OCI-LY3 (cell line): ENCODE results near the gene HMX3.

ENCODE experiments used
- H2AFZ ChIP-seq: fragments of 200-600, 300-600 bp; shearing (Covaris generic); 2 replicates; pipeline ENCODE4 v1.6.0; 2014; ENCODE audit warnings: antibody characterized with exemption, low read depth, low read length
- H3K27ac ChIP-seq: fragments of 200-600, 300-600 bp; sonication (generic); 2 replicates; pipeline ENCODE4 v1.5.1; 2014; ENCODE audit warnings: mild to moderate bottlenecking, low read length, moderate library complexity, mixed read lengths
- H3K27me3 ChIP-seq: fragments of 200-600, 300-600 bp; sonication (generic); 2 replicates; pipeline ENCODE4 v1.6.1; 2014; ENCODE audit warnings: low read depth, low read length, mixed read lengths
- H3K36me3 ChIP-seq: fragments of 200-600, 300-600 bp; sonication (generic); replicated peaks from 2 replicates; pipeline ENCODE3; 2014; ENCODE audit warnings: low read depth, low read length, mixed read lengths
- H3K4me1 ChIP-seq: fragments of 300-600, 200-600 bp; sonication (generic); 2 replicates; pipeline ENCODE4 v1.6.1; 2014; ENCODE audit warnings: low read length, mixed read lengths
- H3K4me2 ChIP-seq: fragments of 200-600, 300-600 bp; sonication (generic); 2 replicates; pipeline ENCODE4 v1.6.1; 2014; ENCODE audit warnings: low read length, mixed read lengths
- H3K4me3 ChIP-seq: fragments of 300-600, 200-600 bp; sonication (generic); 2 replicates; pipeline ENCODE4 v1.5.1; 2014; ENCODE audit warnings: antibody characterized with exemption, mild to moderate bottlenecking, low read length, moderate library complexity
- H3K79me2 ChIP-seq: fragments of 300-600, 200-600 bp; shearing (Covaris generic); 2 replicates; pipeline ENCODE4 v1.6.1; 2014; ENCODE audit warnings: mild to moderate bottlenecking, low read length, mixed read lengths
- H3K9ac ChIP-seq: fragments of 300-600, 200-600 bp; shearing (Covaris generic); 2 replicates; pipeline ENCODE4 v1.6.0; 2014; ENCODE audit warnings: mild to moderate bottlenecking, low read length, moderate library complexity
- H3K9me3 ChIP-seq: fragments of 200-600, 300-600 bp; shearing (Covaris generic); 2 replicates; pipeline ENCODE4 v1.6.1; 2014; ENCODE audit warnings: low read length, mixed read lengths; ENCODE audit not compliant: insufficient read depth
- H4K20me1 ChIP-seq: fragments of 200-600, 300-600 bp; sonication (generic); 2 replicates; pipeline ENCODE4 v1.6.1; 2016; ENCODE audit warnings: low read length, mixed read lengths; ENCODE audit not compliant: insufficient read depth
- EZH2phosphoT487 ChIP-seq: fragments of 200-600 bp; shearing (Covaris generic); IDR thresholded peaks from 2 replicates; pipeline ENCODE4 v1.6.1; 2018; ENCODE audit warnings: antibody characterized with exemption, mixed run types, low read depth
- TF ChIP-seq, protein P1 (sequence below): fragments of 200-600, 300-600 bp; sonication (generic); IDR thresholded peaks from 2 replicates; pipeline ENCODE4 v1.5.1; 2014; ENCODE audit warnings: antibody characterized with exemption, low read length, low read depth

HMX3 gene

DNA sequence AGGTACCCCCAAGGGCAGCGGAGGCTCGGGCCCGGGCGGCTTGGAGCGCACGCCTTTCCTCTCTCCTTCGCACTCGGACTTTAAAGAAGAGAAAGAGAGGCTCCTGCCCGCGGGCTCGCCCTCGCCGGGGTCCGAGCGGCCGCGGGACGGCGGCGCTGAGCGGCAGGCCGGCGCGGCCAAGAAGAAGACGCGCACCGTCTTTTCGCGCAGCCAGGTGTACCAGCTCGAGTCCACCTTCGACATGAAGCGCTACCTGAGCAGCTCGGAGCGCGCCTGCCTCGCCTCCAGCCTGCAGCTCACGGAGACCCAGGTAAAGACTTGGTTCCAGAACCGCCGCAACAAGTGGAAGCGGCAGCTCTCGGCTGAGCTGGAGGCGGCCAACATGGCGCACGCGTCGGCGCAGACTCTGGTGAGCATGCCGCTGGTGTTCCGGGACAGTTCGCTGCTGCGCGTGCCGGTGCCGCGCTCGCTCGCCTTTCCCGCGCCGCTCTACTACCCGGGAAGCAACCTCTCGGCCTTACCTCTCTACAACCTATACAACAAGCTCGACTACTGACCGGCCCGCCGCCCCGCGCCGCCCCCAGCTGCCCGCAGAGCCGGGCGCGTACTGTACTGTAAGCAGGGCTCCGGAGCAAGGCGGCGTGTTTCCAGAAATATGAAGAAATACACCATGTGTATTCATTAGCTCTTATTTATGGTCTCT lies 13.9 kb downstream of the HMX3 start:
- no peaks in the 10 kb centered on the region for H3K27me3 ChIP-seq
- H3K4me3 ChIP-seq: no peak overlapping the region
- peaks cover 6% of the 10 kb centered on the region for H3K4me1 ChIP-seq
- no peaks in the 10 kb centered on the region for H4K20me1 ChIP-seq
- no peaks in the 10 kb centered on the region for H3K9me3 ChIP-seq
- no peak overlapping the region for H3K27ac ChIP-seq
- TF ChIP-seq, protein P1, sequence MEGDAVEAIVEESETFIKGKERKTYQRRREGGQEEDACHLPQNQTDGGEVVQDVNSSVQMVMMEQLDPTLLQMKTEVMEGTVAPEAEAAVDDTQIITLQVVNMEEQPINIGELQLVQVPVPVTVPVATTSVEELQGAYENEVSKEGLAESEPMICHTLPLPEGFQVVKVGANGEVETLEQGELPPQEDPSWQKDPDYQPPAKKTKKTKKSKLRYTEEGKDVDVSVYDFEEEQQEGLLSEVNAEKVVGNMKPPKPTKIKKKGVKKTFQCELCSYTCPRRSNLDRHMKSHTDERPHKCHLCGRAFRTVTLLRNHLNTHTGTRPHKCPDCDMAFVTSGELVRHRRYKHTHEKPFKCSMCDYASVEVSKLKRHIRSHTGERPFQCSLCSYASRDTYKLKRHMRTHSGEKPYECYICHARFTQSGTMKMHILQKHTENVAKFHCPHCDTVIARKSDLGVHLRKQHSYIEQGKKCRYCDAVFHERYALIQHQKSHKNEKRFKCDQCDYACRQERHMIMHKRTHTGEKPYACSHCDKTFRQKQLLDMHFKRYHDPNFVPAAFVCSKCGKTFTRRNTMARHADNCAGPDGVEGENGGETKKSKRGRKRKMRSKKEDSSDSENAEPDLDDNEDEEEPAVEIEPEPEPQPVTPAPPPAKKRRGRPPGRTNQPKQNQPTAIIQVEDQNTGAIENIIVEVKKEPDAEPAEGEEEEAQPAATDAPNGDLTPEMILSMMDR: no peak
- no peak for TF ChIP-seq EZH2phosphoT487
- peaks cover under 1% of the 10 kb centered on the region for H3K36me3 ChIP-seq
- H3K4me2 ChIP-seq: no peak overlapping the region
- H2AFZ ChIP-seq: no peak overlapping the region
- peaks cover 6% of the 10 kb centered on the region for H3K79me2 ChIP-seq
- H3K9ac ChIP-seq: no peak overlapping the region

DNA sequence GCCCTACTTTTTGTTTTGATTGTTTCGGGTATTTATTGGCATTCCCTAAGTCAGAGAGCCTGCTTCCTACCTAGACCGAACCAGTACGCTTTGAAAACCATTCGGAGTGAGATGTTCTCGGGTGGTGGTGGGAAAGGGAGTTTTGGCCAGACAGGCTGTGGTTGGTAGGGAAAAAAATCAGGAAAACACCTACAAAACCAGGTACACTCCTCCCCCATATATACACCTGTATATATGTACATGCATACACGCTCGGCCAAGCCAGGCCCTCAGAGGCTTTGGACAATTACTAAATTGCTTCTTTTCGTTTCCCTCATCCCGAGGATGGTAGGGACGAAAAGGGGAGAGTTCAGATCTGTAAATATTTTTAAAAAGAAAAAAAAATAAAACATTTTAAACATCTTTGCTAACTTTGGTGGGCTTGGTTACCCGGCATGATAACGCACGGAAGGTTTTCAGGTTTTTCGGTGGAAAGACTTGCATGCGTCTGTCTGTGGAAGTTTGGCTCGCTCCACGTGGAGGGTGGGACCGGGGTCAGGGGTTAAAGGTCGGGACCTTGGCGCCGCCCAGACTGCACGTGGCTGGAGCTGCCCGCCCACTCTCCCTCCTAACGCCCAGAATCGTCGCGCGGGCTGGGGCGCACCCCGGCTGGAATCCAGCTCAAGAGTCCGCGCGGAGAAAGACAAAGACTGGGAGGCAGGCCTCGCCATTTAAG lies 14.7 kb downstream of the HMX3 start:
- peaks cover 13% of the 10 kb centered on the region for H3K79me2 ChIP-seq
- H3K4me1 ChIP-seq: peaks cover 6% of the 10 kb centered on the region
- peaks cover 6% of the 10 kb centered on the region; the same call in 1 of the 2 replicates for H4K20me1 ChIP-seq
- H3K4me3 ChIP-seq: no peak overlapping the region
- no peak overlapping the region for H3K4me2 ChIP-seq
- no peak overlapping the region for H3K9ac ChIP-seq
- no peak overlapping the region for H2AFZ ChIP-seq
- TF ChIP-seq, protein P1: no peak
- no peak for TF ChIP-seq EZH2phosphoT487
- H3K27ac ChIP-seq: no peak overlapping the region
- no peaks in the 10 kb centered on the region for H3K27me3 ChIP-seq
- no peaks in the 10 kb centered on the region for H3K9me3 ChIP-seq
- H3K36me3 ChIP-seq: peaks cover 7% of the 10 kb centered on the region

DNA sequence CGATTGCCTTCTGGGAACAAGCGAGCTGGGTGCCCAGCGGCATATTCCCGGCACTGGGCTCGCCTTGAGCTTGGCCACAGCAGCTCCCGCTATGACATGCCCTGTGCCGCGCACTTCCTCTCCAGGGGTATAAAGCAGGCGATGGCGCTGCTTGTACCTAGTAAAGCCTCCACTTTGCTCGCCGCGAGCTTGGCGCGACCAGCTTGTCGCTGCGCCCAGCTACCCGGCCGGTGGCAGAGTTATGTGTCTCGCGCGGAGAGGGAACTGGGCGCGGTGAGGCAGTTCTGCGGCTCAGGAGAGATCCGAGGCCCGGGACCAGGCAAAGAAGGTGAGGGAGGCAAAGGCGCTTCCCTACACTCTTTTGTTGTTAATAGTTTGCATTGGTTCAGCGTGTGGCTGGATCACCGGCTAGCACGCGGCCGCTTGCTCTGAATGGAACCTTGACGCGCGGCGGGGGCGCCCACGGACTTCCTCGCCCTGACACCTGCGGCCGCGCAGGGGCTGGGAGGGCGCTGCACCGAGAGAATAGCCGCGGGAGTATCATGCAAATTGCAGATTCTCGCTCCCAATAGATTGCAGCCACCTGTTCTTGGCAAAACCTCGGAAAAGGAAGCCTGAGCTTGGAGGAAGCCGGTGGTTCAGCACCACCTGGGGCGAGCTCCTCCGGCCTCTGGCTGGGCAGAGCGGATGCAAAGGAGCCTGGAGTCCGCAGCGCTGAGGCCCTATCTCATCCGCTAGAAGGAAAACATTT lies 15.4 kb downstream of the HMX3 start:
- no peak overlapping the region for H3K4me3 ChIP-seq
- peaks cover 15% of the 10 kb centered on the region for H3K36me3 ChIP-seq
- H3K27me3 ChIP-seq: no peaks in the 10 kb centered on the region
- no peak overlapping the region for H3K27ac ChIP-seq
- no peak overlapping the region for H2AFZ ChIP-seq
- no peak overlapping the region for H3K9ac ChIP-seq
- H3K79me2 ChIP-seq: peaks cover 20% of the 10 kb centered on the region
- H3K4me1 ChIP-seq: peaks cover 14% of the 10 kb centered on the region
- no peak overlapping the region for H3K4me2 ChIP-seq
- no peaks in the 10 kb centered on the region for H3K9me3 ChIP-seq
- TF ChIP-seq EZH2phosphoT487: no peak
- TF ChIP-seq, protein P1: no peak
- H4K20me1 ChIP-seq: peaks cover 13% of the 10 kb centered on the region

DNA sequence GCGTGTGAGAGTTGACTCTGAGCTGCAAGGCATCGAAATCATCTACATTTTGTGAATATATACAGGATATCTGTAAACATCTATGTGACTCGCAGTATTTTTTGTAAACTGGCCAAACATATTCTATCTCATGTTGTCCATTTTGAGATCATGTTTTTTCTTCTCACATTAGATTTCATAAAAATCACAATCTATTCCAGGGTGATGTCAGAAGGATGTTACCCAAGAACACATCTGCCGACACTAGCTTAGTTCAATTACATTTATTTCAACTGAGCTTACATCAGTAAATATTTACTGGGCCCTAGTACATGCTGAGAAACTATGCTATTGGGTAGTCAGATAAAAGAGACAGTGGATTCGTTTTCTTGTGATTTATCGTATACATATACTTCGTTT lies 16.0 kb downstream of the HMX3 start:
- peaks cover 19% of the 10 kb centered on the region for H3K36me3 ChIP-seq
- no peaks in the 10 kb centered on the region for H3K9me3 ChIP-seq
- H3K27ac ChIP-seq: no peak overlapping the region
- peaks cover 26% of the 10 kb centered on the region for H3K79me2 ChIP-seq
- H2AFZ ChIP-seq: no peak overlapping the region
- no peak overlapping the region for H3K4me3 ChIP-seq
- TF ChIP-seq, protein P1: no peak
- no peak for TF ChIP-seq EZH2phosphoT487
- H3K27me3 ChIP-seq: no peaks in the 10 kb centered on the region
- H3K9ac ChIP-seq: no peak overlapping the region
- H3K4me1 ChIP-seq: peaks cover 19% of the 10 kb centered on the region
- peaks cover 17% of the 10 kb centered on the region for H4K20me1 ChIP-seq
- no peak overlapping the region for H3K4me2 ChIP-seq
